Mesothelial cell of epicardium (in vitro differentiated cells): Measurements from ENCODE around the gene SULF2. TPM values are rescaled to one million over a fixed set of nuclear protein-coding genes. Genes with fewer than 3 reads are reported as not detected.

Experiments used
- DNase-seq, 2 experiments: peaks; one replicate each; pipeline ENCODE4 v3.0.0; 2021; ENCODE audit warnings: low spot score in 2 of 2; ENCODE audit not compliant: unreplicated experiment in 2 of 2
- H3K27ac Mint-ChIP-seq: 2 replicates; pipeline ENCODE4 v1.8.0; 2021; ENCODE audit warnings: mixed read lengths
- H3K27me3 Mint-ChIP-seq: 2 replicates; pipeline ENCODE4 v1.8.0; 2021; ENCODE audit warnings: low read depth, mixed read lengths
- H3K36me3 Mint-ChIP-seq: 2 replicates; pipeline ENCODE4 v1.8.0; 2021; ENCODE audit warnings: mixed read lengths
- H3K4me1 Mint-ChIP-seq: 2 replicates; pipeline ENCODE4 v1.8.0; 2021; ENCODE audit warnings: mixed read lengths
- H3K4me3 Mint-ChIP-seq: 2 replicates; pipeline ENCODE4 v1.8.0; 2021; ENCODE audit warnings: mild to moderate bottlenecking, moderate library complexity, mixed read lengths
- H3K9me3 Mint-ChIP-seq: 2 replicates; pipeline ENCODE4 v1.8.0; 2021; ENCODE audit warnings: mixed read lengths
- total RNA-seq: library from RNA; stranded (reverse); gene quantifications from 3 replicates; pipeline ENCODE4 v1.2.1, GENCODE V29; 2021
- TF ChIP-seq, protein P1 (sequence below): fragments of 200-600 bp; sonication (generic); IDR thresholded peaks from one replicate; pipeline ENCODE4 v1.5.0; 2021; ENCODE audit warnings: antibody characterized with exemption; ENCODE audit not compliant: unreplicated experiment

Gene SULF2
- total RNA-seq, 1 donor from 2014 or later = 77.0 TPM

DNA sequence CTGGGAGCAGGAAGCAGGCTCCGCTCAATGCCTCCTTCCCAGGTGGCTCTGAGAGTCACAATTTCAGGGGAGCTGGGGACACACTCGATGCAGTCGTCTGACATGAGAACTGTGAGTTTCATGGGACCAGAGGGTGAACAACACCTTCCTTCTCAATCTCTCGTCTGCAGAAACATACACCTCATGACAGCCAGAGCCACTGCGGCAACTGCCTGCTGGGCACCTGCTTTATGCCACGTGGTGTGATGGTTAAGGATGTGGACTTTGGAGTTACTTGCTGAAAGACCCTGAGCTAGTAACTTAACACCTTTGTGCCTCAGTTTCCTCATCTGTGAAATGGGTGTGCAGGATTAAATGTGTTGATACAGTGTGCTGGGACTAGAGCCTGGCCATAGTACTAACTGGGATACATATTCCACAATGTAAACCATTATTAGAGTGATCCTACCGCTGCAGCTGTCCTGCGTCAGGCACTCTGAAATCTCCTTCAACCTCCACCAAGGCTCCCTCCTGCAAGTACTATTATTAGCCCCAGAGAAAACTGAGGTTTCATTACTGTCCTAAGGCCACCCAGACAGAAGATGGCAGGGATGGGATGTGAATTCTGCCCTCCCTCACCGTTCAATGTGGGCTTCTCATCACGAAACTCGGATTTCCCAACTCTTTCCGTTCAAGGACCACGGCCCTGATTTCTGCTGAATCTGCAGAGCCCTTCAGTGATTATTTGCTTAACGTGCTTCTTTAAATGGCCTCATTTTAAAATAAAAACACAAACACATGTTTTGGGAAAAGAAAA, 24.4 kb downstream of the SULF2 start:
- Mint-ChIP-seq H3K4me3 (no peak overlapping the region), H3K4me1 (peaks cover 17% of the 10 kb centered on the region), H3K36me3 (peaks cover 1% of the 10 kb centered on the region), H3K27me3 (peaks cover 4% of the 10 kb centered on the region), H3K27ac (no peak overlapping the region), H3K9me3 (no peaks in the 10 kb centered on the region)
- TF ChIP-seq, protein P1, sequence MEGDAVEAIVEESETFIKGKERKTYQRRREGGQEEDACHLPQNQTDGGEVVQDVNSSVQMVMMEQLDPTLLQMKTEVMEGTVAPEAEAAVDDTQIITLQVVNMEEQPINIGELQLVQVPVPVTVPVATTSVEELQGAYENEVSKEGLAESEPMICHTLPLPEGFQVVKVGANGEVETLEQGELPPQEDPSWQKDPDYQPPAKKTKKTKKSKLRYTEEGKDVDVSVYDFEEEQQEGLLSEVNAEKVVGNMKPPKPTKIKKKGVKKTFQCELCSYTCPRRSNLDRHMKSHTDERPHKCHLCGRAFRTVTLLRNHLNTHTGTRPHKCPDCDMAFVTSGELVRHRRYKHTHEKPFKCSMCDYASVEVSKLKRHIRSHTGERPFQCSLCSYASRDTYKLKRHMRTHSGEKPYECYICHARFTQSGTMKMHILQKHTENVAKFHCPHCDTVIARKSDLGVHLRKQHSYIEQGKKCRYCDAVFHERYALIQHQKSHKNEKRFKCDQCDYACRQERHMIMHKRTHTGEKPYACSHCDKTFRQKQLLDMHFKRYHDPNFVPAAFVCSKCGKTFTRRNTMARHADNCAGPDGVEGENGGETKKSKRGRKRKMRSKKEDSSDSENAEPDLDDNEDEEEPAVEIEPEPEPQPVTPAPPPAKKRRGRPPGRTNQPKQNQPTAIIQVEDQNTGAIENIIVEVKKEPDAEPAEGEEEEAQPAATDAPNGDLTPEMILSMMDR = no peak
- DNase-seq = no peak

DNA sequence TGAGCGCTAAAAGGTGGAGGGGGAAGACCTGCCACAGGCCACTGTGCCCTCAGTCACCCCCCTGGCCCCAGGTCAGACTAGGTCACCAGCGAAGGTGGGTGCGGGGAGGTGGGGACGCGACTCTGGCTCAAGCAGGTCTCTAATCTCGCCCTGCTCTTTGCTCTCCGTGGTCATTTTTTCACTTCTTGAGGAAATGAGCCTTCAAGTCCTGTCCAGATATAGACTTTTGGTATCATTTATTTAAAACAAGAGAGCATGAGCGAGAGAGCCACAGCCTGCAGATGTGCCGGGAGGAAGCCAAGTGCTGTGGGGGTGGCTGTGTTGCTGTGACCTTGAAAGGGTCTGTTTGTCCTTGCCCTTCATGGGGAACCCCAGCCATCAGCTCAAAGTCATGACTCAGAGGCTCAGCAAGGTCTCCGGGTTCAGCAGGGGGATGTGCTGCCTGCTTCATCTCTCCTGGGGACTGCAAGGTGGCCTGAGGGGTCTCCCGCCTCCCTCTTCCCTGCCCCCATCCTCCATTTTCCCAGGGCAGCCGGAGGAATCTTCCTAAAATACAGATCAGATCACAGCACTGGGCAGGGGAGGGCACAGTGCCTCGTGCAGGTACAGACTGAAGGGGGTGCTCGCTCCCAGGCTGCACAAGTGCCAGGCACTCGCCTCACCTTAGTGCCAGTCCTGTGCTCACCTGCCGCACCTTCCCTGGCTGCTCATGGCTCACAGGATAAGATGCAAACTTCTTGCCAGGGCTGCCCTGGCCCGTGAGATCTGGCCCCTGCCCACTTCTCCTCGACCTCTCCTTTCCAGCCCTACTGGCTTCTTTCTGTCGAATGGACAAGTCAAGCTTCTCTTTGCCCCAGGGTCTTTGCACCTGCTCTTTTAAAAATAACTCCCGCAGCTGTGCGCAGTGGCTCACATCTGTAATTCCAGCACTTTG, 26.5 kb downstream of the SULF2 start:
- TF ChIP-seq, protein P1 = no peak
- no peak overlapping the region for H3K4me3 Mint-ChIP-seq
- DNase-seq = no peak
- peaks cover 11% of the 10 kb centered on the region for H3K4me1 Mint-ChIP-seq
- peaks cover 4% of the 10 kb centered on the region for H3K27me3 Mint-ChIP-seq
- H3K9me3 Mint-ChIP-seq = no peaks in the 10 kb centered on the region
- no peak overlapping the region for H3K27ac Mint-ChIP-seq
- peaks cover 4% of the 10 kb centered on the region for H3K36me3 Mint-ChIP-seq

DNA sequence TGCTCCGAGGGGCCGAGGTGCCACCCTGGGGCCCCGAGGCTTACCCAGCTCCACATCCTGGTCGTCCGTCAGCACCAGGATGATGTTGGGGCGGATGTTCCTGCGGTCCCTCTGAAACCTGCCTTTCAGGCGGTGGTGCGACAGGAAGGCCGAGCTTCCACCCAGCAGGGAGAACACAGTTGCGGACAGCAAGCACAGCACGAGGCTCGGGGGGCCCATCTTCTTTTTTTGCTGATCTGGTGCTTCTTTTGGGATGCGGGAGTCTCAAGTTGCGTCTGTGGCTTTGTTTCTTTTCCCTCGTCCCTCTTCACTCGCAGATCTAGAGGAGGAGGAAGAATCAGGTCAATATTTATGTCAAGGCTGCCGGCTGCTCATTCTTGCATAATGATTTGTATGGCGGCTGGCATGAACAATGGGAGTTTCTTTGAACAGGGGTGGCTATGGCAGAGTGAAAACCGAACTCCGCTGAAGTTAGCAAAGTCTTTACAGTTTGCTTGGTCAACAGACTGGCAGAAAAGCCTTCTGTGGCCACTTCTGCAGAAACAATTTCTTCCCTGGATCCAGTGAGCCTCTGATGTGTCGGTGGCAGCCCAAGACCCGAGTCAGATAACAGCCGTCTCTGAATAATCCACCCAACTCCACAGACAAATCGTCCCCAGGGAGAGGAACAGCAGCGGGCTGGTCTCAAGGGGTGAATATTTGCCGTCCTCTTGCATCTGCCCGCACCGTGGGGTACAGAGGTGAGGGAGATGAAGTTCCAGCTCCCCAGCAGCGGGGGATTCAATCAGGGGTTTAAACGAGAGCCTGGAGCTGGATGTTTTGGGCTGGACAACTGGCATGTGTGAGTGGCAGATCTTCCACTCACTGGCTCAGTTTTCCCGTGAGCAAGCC, 27.9 kb downstream of the SULF2 start:
- Mint-ChIP-seq H3K36me3 (peaks cover 4% of the 10 kb centered on the region), H3K27me3 (peaks cover 4% of the 10 kb centered on the region), H3K4me1 (no peaks in the 10 kb centered on the region), H3K9me3 (no peaks in the 10 kb centered on the region), H3K27ac (no peak overlapping the region), H3K4me3 (no peak overlapping the region)
- DNase-seq = no peak
- TF ChIP-seq, protein P1 = no peak

DNA sequence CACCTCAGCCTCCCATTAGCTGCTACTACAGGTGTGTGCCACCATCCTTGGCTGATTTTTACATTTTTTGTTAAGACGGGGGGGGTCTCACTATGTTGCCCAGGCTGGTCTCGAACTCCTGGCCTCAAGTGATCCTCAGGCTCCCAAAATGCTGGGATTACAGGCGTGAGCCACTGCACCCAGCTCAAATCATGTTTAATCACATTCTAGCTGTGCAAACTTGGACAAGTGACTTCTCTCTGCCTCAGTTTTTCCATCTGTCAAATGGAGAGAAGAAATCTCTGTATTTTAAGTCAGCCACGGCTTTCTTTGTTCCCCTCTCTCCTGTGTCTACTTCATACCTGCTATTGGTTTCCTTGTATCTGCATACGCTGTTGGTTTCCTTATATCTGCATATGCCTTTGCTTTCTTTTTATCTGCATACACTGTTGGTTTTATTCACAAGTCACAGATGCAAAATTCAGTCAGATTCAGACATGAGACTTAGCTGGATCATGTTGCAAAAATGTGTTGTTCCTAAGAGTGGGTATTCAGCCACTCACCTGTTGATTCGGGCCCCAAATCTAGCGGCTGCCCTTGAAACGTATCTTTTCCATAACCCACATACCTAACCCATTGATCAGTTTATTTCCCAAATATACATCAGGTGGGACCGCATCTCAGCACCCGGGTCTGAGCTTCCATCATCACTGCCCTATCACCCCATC, 30.2 kb downstream of the SULF2 start:
- no peak overlapping the region for H3K27ac Mint-ChIP-seq
- H3K4me1 Mint-ChIP-seq = no peaks in the 10 kb centered on the region
- no peaks in the 10 kb centered on the region for H3K9me3 Mint-ChIP-seq
- DNase-seq = no peak
- TF ChIP-seq, protein P1 = no peak
- peaks cover 9% of the 10 kb centered on the region for H3K36me3 Mint-ChIP-seq
- H3K4me3 Mint-ChIP-seq = no peak overlapping the region
- H3K27me3 Mint-ChIP-seq = no peaks in the 10 kb centered on the region

DNA sequence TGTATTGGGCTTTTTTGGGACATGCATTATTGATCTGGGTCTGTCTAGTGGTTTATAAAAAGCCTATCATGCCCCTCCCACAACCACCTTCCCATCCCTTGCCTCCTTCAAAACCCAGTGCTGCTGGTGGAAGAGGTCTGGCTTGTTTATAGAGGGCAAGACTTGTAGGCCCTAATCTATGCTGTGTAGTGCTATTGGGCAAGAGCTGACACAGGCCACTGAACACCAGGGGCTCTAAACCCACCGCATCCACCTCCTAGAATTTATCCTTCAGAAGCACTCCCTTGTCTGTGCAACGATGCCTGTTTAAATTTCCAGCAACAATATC, 30.9 kb downstream of the SULF2 start:
- Mint-ChIP-seq H3K36me3 (peaks cover 9% of the 10 kb centered on the region), H3K4me1 (no peaks in the 10 kb centered on the region), H3K9me3 (no peaks in the 10 kb centered on the region), H3K4me3 (no peak overlapping the region), H3K27me3 (no peaks in the 10 kb centered on the region), H3K27ac (no peak overlapping the region)
- TF ChIP-seq, protein P1 = no peak
- no peak for DNase-seq
